Testis (tissue), 2 donors: ENCODE measurements around the gene DNAI1.

ENCODE experiments used
- CTCF ChIP-seq, 3 experiments: fragments of 450-650 bp in 2 of 3; fragments of 200-600 bp in 1 of 3; sonication (generic) in 1 of 3; IDR thresholded peaks; one replicate each; pipeline ENCODE4 v1.5.1; 2016 to 2019; ENCODE audit warnings: antibody characterized with exemption in 3 of 3, mild to moderate bottlenecking in 2 of 3, moderate library complexity in 1 of 3
- POLR2A ChIP-seq: fragments of 450-650 bp; IDR thresholded peaks from one replicate; pipeline ENCODE4 v1.6.1; 2017; ENCODE audit warnings: antibody characterized with exemption, mild to moderate bottlenecking, moderate library complexity

DNA sequence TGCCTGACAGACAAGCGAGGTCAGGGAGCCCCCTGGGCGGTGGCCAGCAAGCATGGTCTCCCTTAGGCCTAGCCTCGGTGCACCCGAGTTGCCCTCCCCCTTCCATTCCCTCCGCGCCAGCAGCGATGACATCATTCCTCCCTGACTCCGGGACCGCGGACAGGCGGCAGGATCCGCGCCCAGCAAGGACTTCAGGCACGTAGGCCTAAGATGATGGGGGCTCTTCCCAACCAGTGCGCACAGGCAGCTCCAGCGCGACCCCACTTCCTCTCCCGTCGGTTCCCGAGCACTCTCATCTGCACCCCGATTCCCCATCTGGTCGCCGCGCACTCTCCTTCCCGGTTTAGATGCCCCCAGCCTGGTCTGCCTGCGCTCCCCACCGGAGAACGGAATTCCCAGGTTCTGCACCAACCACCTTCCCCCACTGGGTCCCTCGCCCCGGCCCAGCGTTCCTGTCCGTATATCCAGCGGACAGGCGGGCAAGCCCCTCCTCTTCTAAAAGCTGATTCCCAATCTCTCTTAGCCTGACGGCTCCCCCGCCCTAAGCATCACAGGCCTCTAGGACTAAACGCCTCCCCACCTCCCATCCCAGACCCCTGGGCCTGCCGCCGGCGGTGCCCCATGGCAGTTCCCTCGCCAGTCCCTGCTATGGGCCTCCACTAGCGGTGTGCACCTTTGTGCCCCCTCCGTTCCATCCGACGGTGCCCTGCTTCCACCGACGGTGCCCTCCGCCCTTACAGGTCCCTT lies 1.2 kb upstream of the DNAI1 start:
- TF ChIP-seq CTCF (IDR thresholded peaks at IDR 0.05) (no peak), POLR2A (no peak)
